ENCODE data around the gene SYNGR3. TPM values are rescaled to one million over a fixed set of nuclear protein-coding genes. Genes with fewer than 3 reads are reported as not detected.
A peak's percentile ranks its signal among the peaks of the same experiment; 100 is the strongest.
"Not testable (repeated sequence)": the region's sequence is repeated elsewhere in the genome, so short reads cannot be mapped to it uniquely, and the experiment has no call there.

SYNGR3 gene
- total RNA-seq, 1 donor from 2014 or later = 1.4 TPM

GRCh38 chr16:1959269-1960039 lies 30.3 kb upstream of the SYNGR3 start, which contains the start of gene NDUFB10:
Gene NDUFB10 (plus strand): TSS chr16:1959538. CDS start chr16:1959625, 87 bp downstream.
- peak; percentile 92 for DNase-seq (ENCODE audit: low spot score)

GRCh38 chr16:1960665-1961630 lies 28.8 kb upstream of the SYNGR3 start:
- no peak for DNase-seq (ENCODE audit: low spot score)

GRCh38 chr16:1961651-1962067 lies 28.1 kb upstream of the SYNGR3 start:
- no peak for DNase-seq (ENCODE audit: low spot score)

GRCh38 chr16:1962161-1963153 lies 27.3 kb upstream of the SYNGR3 start:
- DNase-seq (ENCODE audit: low spot score) = not testable (repeated sequence)

GRCh38 chr16:1963806-1964505 lies 25.8 kb upstream of the SYNGR3 start:
- no peak for DNase-seq (ENCODE audit: low spot score)

- peak; percentile 99 for DNase-seq (ENCODE audit: low spot score)
These were observed 25.0 kb upstream of the SYNGR3 start, which contains the start of gene RPS2 for GRCh38 chr16:1964506-1965395. Gene RPS2 (minus strand): TSS chr16:1964826. CDS start chr16:1964625, 201 bp downstream.

- no peak for DNase-seq (ENCODE audit: low spot score)
These were observed 24.3 kb upstream of the SYNGR3 start for GRCh38 chr16:1965396-1966001.

GRCh38 chr16:1966460-1966859 lies 23.3 kb upstream of the SYNGR3 start, which contains the start of gene RNF151:
Gene RNF151 (plus strand): TSS chr16:1966856. CDS start chr16:1966882, 26 bp downstream.
- DNase-seq (ENCODE audit: low spot score) = no peak

GRCh38 chr16:1968146-1968953 lies 21.4 kb upstream of the SYNGR3 start:
- no peak for DNase-seq (ENCODE audit: low spot score)

GRCh38 chr16:1971796-1972489 lies 17.8 kb upstream of the SYNGR3 start, which contains the start of gene TBL3:
Gene TBL3 (plus strand): TSS chr16:1972053. CDS start chr16:1972165, 112 bp downstream.
- peak; percentile 94 for DNase-seq (ENCODE audit: low spot score)

GRCh38 chr16:1972490-1972877 lies 17.3 kb upstream of the SYNGR3 start:
- DNase-seq (ENCODE audit: low spot score) = no peak

- DNase-seq (ENCODE audit: low spot score) = no peak
These were observed 16.2 kb upstream of the SYNGR3 start for GRCh38 chr16:1973461-1974156.

- DNase-seq (ENCODE audit: low spot score) = no peak
These were observed 15.4 kb upstream of the SYNGR3 start for GRCh38 chr16:1974157-1975070.

- DNase-seq (ENCODE audit: low spot score) = no peak
These were observed 14.1 kb upstream of the SYNGR3 start for GRCh38 chr16:1975432-1976215.

- DNase-seq (ENCODE audit: low spot score) = no peak
These were observed 13.6 kb upstream of the SYNGR3 start for GRCh38 chr16:1976216-1976520.

All from mucosa of gallbladder (tissue), 1 donor.